ENCODE measurements around the gene RPS14. TPM values are rescaled to one million over a fixed set of nuclear protein-coding genes. Genes with fewer than 3 reads are reported as not detected.

RPS14 gene
- total and polyA plus RNA-seq, 10 of the 15 experiments (the other 5 are each of a cell fraction or from before 2014, with no cell fraction given), result 2,295 to 4,047 (median 2,787) TPM

DNA sequence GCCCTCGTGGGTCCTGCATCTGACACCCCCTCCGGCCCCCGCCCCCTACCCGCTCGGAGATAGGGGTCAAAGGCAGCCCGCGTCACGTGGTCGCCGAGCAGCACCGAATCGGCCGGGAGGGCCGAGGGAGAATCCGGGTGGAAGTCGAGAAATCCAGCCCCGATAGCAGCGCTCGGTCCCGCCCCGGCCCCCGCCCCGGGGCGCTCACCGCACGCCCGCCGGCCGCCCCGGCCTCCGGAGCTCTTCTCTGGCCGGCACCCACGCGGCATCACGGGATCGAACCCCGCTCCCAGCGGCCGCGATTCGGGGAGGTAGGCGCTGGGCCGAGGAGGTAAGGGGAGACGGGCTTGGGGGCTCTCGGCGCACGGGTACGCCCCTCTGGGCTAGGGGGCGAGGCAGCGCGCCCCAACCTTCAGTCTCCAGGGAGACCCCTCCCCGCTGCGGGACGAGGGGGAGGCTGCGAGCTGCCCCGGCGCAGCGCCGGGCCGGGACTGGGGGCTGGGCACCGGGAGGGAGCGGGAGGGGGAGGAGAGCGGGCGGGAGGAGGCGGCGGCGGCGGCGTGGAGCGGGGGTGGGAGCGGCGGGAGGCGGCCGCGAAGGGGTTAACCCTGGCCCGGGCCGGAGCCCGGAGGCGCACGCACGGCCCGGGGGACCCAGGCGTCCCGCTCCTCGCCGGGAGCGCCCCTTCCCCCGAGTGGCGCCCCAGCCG, 36.3 kb upstream of the RPS14 start (continued):
- TF ChIP-seq, protein P1, sequence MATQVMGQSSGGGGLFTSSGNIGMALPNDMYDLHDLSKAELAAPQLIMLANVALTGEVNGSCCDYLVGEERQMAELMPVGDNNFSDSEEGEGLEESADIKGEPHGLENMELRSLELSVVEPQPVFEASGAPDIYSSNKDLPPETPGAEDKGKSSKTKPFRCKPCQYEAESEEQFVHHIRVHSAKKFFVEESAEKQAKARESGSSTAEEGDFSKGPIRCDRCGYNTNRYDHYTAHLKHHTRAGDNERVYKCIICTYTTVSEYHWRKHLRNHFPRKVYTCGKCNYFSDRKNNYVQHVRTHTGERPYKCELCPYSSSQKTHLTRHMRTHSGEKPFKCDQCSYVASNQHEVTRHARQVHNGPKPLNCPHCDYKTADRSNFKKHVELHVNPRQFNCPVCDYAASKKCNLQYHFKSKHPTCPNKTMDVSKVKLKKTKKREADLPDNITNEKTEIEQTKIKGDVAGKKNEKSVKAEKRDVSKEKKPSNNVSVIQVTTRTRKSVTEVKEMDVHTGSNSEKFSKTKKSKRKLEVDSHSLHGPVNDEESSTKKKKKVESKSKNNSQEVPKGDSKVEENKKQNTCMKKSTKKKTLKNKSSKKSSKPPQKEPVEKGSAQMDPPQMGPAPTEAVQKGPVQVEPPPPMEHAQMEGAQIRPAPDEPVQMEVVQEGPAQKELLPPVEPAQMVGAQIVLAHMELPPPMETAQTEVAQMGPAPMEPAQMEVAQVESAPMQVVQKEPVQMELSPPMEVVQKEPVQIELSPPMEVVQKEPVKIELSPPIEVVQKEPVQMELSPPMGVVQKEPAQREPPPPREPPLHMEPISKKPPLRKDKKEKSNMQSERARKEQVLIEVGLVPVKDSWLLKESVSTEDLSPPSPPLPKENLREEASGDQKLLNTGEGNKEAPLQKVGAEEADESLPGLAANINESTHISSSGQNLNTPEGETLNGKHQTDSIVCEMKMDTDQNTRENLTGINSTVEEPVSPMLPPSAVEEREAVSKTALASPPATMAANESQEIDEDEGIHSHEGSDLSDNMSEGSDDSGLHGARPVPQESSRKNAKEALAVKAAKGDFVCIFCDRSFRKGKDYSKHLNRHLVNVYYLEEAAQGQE (IDR thresholded peaks at IDR 0.05; ENCODE audit: low read depth, low read length), result no peak
- no peak for TF ChIP-seq CREB1 (IDR thresholded peaks at IDR 0.05; ENCODE audit: low read depth)
- TF ChIP-seq ATF2 (IDR thresholded peaks at IDR 0.05; ENCODE audit: low read length), result no peak
- TF ChIP-seq POU2F2 (IDR thresholded peaks at IDR 0.05; ENCODE audit: borderline replicate concordance, low read depth, low read length), result no peak
- TF ChIP-seq ZNF384 (IDR thresholded peaks at IDR 0.05; ENCODE audit: borderline replicate concordance, low read depth, low read length), result no peak
- TF ChIP-seq SPI1 (IDR thresholded peaks at IDR 0.05; ENCODE audit: borderline replicate concordance, insufficient read depth, low read depth, low read length), result no peak
- TF ChIP-seq FOXM1 (IDR thresholded peaks at IDR 0.05; ENCODE audit: low read depth, low read length), result no peak
- no peak for TF ChIP-seq ZNF207 (IDR thresholded peaks at IDR 0.05; ENCODE audit: borderline replicate concordance)
- TF ChIP-seq, protein P2, sequence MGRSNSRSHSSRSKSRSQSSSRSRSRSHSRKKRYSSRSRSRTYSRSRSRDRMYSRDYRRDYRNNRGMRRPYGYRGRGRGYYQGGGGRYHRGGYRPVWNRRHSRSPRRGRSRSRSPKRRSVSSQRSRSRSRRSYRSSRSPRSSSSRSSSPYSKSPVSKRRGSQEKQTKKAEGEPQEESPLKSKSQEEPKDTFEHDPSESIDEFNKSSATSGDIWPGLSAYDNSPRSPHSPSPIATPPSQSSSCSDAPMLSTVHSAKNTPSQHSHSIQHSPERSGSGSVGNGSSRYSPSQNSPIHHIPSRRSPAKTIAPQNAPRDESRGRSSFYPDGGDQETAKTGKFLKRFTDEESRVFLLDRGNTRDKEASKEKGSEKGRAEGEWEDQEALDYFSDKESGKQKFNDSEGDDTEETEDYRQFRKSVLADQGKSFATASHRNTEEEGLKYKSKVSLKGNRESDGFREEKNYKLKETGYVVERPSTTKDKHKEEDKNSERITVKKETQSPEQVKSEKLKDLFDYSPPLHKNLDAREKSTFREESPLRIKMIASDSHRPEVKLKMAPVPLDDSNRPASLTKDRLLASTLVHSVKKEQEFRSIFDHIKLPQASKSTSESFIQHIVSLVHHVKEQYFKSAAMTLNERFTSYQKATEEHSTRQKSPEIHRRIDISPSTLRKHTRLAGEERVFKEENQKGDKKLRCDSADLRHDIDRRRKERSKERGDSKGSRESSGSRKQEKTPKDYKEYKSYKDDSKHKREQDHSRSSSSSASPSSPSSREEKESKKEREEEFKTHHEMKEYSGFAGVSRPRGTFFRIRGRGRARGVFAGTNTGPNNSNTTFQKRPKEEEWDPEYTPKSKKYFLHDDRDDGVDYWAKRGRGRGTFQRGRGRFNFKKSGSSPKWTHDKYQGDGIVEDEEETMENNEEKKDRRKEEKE (IDR thresholded peaks at IDR 0.05), result no peak
- no peak for TF ChIP-seq FOS (IDR thresholded peaks at IDR 0.05; ENCODE audit: borderline replicate concordance, extremely low read depth, insufficient read length)
- TF ChIP-seq HCFC1 (IDR thresholded peaks at IDR 0.05; ENCODE audit: low read length), result no peak
- TF ChIP-seq E2F8 (IDR thresholded peaks at IDR 0.05; ENCODE audit: low read depth, partially characterized antibody), result no peak
- TF ChIP-seq FOXK2 (IDR thresholded peaks at IDR 0.05), result no peak
- TF ChIP-seq SMARCA5 (IDR thresholded peaks at IDR 0.05), result no peak

All from GM12878 (cell line).